ENCODE results near the gene CDK17.

The CDK17 gene

DNA sequence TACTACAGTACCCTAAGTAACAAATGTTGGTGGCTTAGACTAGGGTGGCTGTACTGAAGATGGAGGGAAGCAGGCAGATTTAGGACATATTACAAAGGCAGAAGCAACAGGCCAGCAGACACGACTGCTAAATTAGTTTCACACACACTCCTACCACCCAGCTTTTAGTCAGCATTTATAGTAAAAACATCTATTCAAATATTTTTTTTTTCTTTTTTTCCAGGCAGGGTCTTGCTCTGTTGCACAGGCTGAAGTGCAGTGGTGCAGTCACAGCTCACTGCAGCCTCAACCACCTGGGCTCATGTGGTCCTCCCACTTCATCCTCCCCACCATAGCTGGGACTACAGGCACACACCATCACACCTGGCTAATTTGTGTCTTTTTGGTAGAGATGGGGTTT lies 72.9 kb downstream of the CDK17 start:
- no peaks in the 10 kb centered on the region for H3K27me3 ChIP-seq (ENCODE audit: control insufficient read depth in 1 of 2, insufficient read depth in 1 of 2, low read length in 2 of 2)

DNA sequence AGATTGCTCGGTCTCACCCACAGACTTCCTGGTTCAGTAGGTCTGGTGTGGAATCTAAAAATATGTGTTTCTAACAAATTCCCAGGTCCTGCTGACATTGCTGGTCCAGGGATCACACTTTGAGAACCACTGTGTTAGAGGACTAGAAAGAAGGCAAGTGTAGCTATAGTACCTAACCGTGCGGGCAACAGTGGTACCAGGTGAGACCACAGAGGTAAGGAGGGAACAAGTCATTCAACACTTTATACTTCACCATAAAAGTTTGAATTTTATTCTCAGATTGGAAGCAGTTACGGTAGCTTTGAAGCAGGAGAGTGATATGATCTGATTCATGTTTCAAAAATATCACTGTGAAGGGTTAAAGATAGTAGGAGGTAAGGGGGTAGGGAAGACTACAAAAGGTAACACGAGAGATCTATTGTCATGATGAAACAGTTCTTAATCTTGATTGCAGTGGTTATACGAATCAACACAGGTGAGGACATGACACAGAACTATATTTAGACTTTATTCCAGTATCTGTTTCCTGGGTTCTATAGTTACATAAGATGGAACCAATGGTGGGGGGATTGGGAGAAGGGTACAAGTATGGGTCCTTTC lies 73.5 kb downstream of the CDK17 start:
- no peak overlapping the region for H2BK5ac ChIP-seq (ENCODE audit: low read depth, low read length, poor library complexity, severe bottlenecking)
- no peak overlapping the region for H2AK5ac ChIP-seq (ENCODE audit: low read length, severe bottlenecking)
- H3K18ac ChIP-seq (ENCODE audit: low read depth in 1 of 2, low read length in 2 of 2), result no peak overlapping the region
- no peak overlapping the region for H3K27ac ChIP-seq (ENCODE audit: low read length, poor library complexity, severe bottlenecking)
- H3K4ac ChIP-seq (ENCODE audit: low read depth in 1 of 2, low read length in 2 of 2), result no peak overlapping the region
- 95% methylated on average over 2 of the region's 6 CpGs for WGBS
- no peak overlapping the region for H3K9ac ChIP-seq (ENCODE audit: low read length)
- no peak overlapping the region for H2BK15ac ChIP-seq (ENCODE audit: low read depth, poor library complexity, severe bottlenecking)
- H3K79me1 ChIP-seq (replicated peaks; ENCODE audit: low read length, poor library complexity, severe bottlenecking), result peaks cover 8% of the 10 kb centered on the region
- H3K14ac ChIP-seq (ENCODE audit: low read length in 2 of 2), result no peak overlapping the region
- peaks cover 3% of the 10 kb centered on the region for H3K9me3 ChIP-seq (ENCODE audit: control insufficient read depth, low read length)
- no peak for DNase-seq
- peaks cover 7 to 82% of the 10 kb centered on the region in 2 experiments for H3K36me3 ChIP-seq (ENCODE audit: control insufficient read depth in 1 of 2, insufficient read depth in 2 of 2, low read depth in 1 of 2, low read length in 2 of 2)
- H3K27me3 ChIP-seq (ENCODE audit: control insufficient read depth in 1 of 2, insufficient read depth in 1 of 2, low read length in 2 of 2), result no peaks in the 10 kb centered on the region
- no peak overlapping the region for H2BK12ac ChIP-seq (ENCODE audit: low read length in 2 of 2)
- H4K8ac ChIP-seq (ENCODE audit: low read length), result no peak overlapping the region
- H3K23ac ChIP-seq (ENCODE audit: low read length in 2 of 2), result no peak overlapping the region
- H3K4me3 ChIP-seq (ENCODE audit: insufficient read depth in 1 of 2, low read depth in 1 of 2, low read length in 2 of 2), result no peak overlapping the region
- peaks cover 3% of the 10 kb centered on the region for H3K4me1 ChIP-seq (ENCODE audit: control insufficient read depth, insufficient read depth, low read depth, low read length)
- no peak overlapping the region for H2AFZ ChIP-seq (ENCODE audit: low read depth, low read length)
- H4K91ac ChIP-seq (ENCODE audit: low read length), result no peak overlapping the region
- no peak overlapping the region for H3K4me2 ChIP-seq (ENCODE audit: low read length, poor library complexity, severe bottlenecking)
- H2BK120ac ChIP-seq (ENCODE audit: low read depth, low read length), result no peak overlapping the region

More for the DNA sequence above, 72.9 kb downstream of the CDK17 start:
- no peak overlapping the region for H4K8ac ChIP-seq (ENCODE audit: low read length)
- no peak overlapping the region for H2AK5ac ChIP-seq (ENCODE audit: low read length, severe bottlenecking)
- no peak overlapping the region for H2BK120ac ChIP-seq (ENCODE audit: low read depth, low read length)
- no peak overlapping the region for H3K14ac ChIP-seq (ENCODE audit: low read length in 2 of 2)
- peaks cover 7 to 82% of the 10 kb centered on the region in 2 experiments for H3K36me3 ChIP-seq (ENCODE audit: control insufficient read depth in 1 of 2, insufficient read depth in 2 of 2, low read depth in 1 of 2, low read length in 2 of 2)
- no peak overlapping the region for H4K91ac ChIP-seq (ENCODE audit: low read length)
- H2BK15ac ChIP-seq (ENCODE audit: low read depth, poor library complexity, severe bottlenecking), result no peak overlapping the region
- H3K9ac ChIP-seq (ENCODE audit: low read length), result no peak overlapping the region
- no peak overlapping the region for H3K4me2 ChIP-seq (ENCODE audit: low read length, poor library complexity, severe bottlenecking)
- H3K18ac ChIP-seq (ENCODE audit: low read depth in 1 of 2, low read length in 2 of 2), result no peak overlapping the region
- H3K4me1 ChIP-seq (ENCODE audit: control insufficient read depth, insufficient read depth, low read depth, low read length), result peaks cover 3% of the 10 kb centered on the region
- no peaks in the 10 kb centered on the region for H3K9me3 ChIP-seq (ENCODE audit: control insufficient read depth, low read length)
- 93% methylated on average over 1 of the region's 1 CpG for WGBS
- no peak overlapping the region for H2BK12ac ChIP-seq (ENCODE audit: low read length in 2 of 2)
- H3K23ac ChIP-seq (ENCODE audit: low read length in 2 of 2), result no peak overlapping the region
- no peak overlapping the region for H3K4ac ChIP-seq (ENCODE audit: low read depth in 1 of 2, low read length in 2 of 2)
- no peak for DNase-seq
- peaks cover 8% of the 10 kb centered on the region for H3K79me1 ChIP-seq (replicated peaks; ENCODE audit: low read length, poor library complexity, severe bottlenecking)
- no peak overlapping the region for H3K4me3 ChIP-seq (ENCODE audit: insufficient read depth in 1 of 2, low read depth in 1 of 2, low read length in 2 of 2)
- H2AFZ ChIP-seq (ENCODE audit: low read depth, low read length), result no peak overlapping the region
- no peak overlapping the region for H2BK5ac ChIP-seq (ENCODE audit: low read depth, low read length, poor library complexity, severe bottlenecking)
- no peak overlapping the region for H3K27ac ChIP-seq (ENCODE audit: low read length, poor library complexity, severe bottlenecking)

DNA sequence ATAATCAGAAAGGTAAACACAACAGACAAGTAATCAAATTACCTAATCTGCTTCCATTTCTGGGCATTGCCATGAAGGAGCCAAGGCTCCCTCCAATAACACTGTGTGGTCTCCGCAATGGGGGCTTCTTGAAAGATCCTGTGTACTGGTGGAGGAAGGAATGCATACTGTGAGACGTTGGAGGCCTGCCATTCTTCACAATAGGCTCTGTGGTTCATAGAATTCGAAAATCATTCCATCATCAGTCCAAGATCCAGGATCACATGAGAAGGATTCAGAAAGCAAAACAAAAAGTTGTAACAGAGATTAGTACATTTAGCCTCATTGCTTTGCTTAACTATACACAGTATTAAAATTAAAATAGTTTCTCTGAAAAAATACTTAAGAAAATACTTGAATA lies 76.3 kb downstream of the CDK17 start:
- Histone ChIP-seq H3K4me1 (ENCODE audit: control insufficient read depth, insufficient read depth, low read depth, low read length) (peaks cover 3% of the 10 kb centered on the region), H3K27ac (ENCODE audit: low read length, poor library complexity, severe bottlenecking) (no peak overlapping the region), H3K14ac (ENCODE audit: low read length in 2 of 2) (no peak overlapping the region), H3K4me2 (ENCODE audit: low read length, poor library complexity, severe bottlenecking) (no peak overlapping the region), H3K36me3 (ENCODE audit: control insufficient read depth in 1 of 2, insufficient read depth in 2 of 2, low read depth in 1 of 2, low read length in 2 of 2) (peaks cover 4 to 56% of the 10 kb centered on the region in 2 experiments), H4K8ac (ENCODE audit: low read length) (no peak overlapping the region), H2AK5ac (ENCODE audit: low read length, severe bottlenecking) (no peak overlapping the region), H4K91ac (ENCODE audit: low read length) (no peak overlapping the region), H3K9me3 (ENCODE audit: control insufficient read depth, low read length) (peaks cover 3% of the 10 kb centered on the region), H3K23ac (ENCODE audit: low read length in 2 of 2) (no peak overlapping the region), H2AFZ (ENCODE audit: low read depth, low read length) (no peak overlapping the region), H3K4ac (ENCODE audit: low read depth in 1 of 2, low read length in 2 of 2) (no peak overlapping the region), H3K27me3 (ENCODE audit: control insufficient read depth in 1 of 2, insufficient read depth in 1 of 2, low read length in 2 of 2) (no peaks in the 10 kb centered on the region), H2BK15ac (ENCODE audit: low read depth, poor library complexity, severe bottlenecking) (no peak overlapping the region), H2BK120ac (ENCODE audit: low read depth, low read length) (no peak overlapping the region), H2BK5ac (ENCODE audit: low read depth, low read length, poor library complexity, severe bottlenecking) (no peak overlapping the region), H2BK12ac (ENCODE audit: low read length in 2 of 2) (no peak overlapping the region), H3K18ac (ENCODE audit: low read depth in 1 of 2, low read length in 2 of 2) (no peak overlapping the region), H3K4me3 (ENCODE audit: insufficient read depth in 1 of 2, low read depth in 1 of 2, low read length in 2 of 2) (no peak overlapping the region), H3K9ac (ENCODE audit: low read length) (no peak overlapping the region), H3K79me1 (replicated peaks; ENCODE audit: low read length, poor library complexity, severe bottlenecking) (peaks cover 8% of the 10 kb centered on the region)
- WGBS, result 100% methylated on average over 1 of the region's 3 CpGs
- no peak for DNase-seq

DNA sequence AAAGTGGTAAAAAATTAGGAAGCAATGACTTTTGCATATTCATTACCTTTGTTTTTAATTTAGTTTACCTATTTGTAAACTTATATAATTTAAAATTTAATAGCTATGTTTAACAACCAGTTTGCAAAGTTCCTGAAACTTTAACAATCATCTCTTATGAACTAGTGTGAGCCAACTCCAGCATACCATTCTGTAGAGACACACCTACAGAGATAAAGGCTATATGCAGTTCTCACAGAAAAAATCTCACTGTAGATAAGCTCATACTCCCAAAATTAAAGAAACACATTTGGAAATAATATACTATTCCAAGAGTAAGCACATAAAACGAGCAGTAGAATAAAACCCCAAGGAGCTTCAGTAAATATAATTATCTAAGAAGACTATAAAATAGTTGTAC lies 77.5 kb downstream of the CDK17 start:
- WGBS, result no CpG with 5 or more reads among the region's 1 CpG
- Histone ChIP-seq H2BK15ac (ENCODE audit: low read depth, poor library complexity, severe bottlenecking) (no peak overlapping the region), H3K18ac (ENCODE audit: low read depth in 1 of 2, low read length in 2 of 2) (no peak overlapping the region), H3K9ac (ENCODE audit: low read length) (no peak overlapping the region), H2AK5ac (ENCODE audit: low read length, severe bottlenecking) (no peak overlapping the region), H2BK12ac (ENCODE audit: low read length in 2 of 2) (no peak overlapping the region), H2AFZ (ENCODE audit: low read depth, low read length) (no peak overlapping the region), H2BK5ac (ENCODE audit: low read depth, low read length, poor library complexity, severe bottlenecking) (no peak overlapping the region), H3K14ac (ENCODE audit: low read length in 2 of 2) (no peak overlapping the region), H3K4me2 (ENCODE audit: low read length, poor library complexity, severe bottlenecking) (no peak overlapping the region), H2BK120ac (ENCODE audit: low read depth, low read length) (no peak overlapping the region), H3K4ac (ENCODE audit: low read depth in 1 of 2, low read length in 2 of 2) (no peak overlapping the region), H3K4me3 (ENCODE audit: insufficient read depth in 1 of 2, low read depth in 1 of 2, low read length in 2 of 2) (no peak overlapping the region), H3K23ac (ENCODE audit: low read length in 2 of 2) (no peak overlapping the region), H4K91ac (ENCODE audit: low read length) (no peak overlapping the region), H4K8ac (ENCODE audit: low read length) (no peak overlapping the region), H3K36me3 (ENCODE audit: control insufficient read depth in 1 of 2, insufficient read depth in 2 of 2, low read depth in 1 of 2, low read length in 2 of 2) (peaks cover 4 to 45% of the 10 kb centered on the region in 2 experiments), H3K4me1 (ENCODE audit: control insufficient read depth, insufficient read depth, low read depth, low read length) (peaks cover 3% of the 10 kb centered on the region), H3K27ac (ENCODE audit: low read length, poor library complexity, severe bottlenecking) (no peak overlapping the region), H3K79me1 (replicated peaks; ENCODE audit: low read length, poor library complexity, severe bottlenecking) (peaks cover 8% of the 10 kb centered on the region), H3K27me3 (ENCODE audit: control insufficient read depth in 1 of 2, insufficient read depth in 1 of 2, low read length in 2 of 2) (no peaks in the 10 kb centered on the region), H3K9me3 (ENCODE audit: control insufficient read depth, low read length) (peaks cover 3% of the 10 kb centered on the region)
- no peak for DNase-seq
